IMR-90 (cell line): ENCODE measurements around the gene FOXI1. TPM values are rescaled to one million over a fixed set of nuclear protein-coding genes. Genes with fewer than 3 reads are reported as not detected.

Experiments
- ATAC-seq: fragments of 200-7000 bp; cut with Tn5 transposase; 2 replicates; pipeline ENCODE4 v1.9.1; 2020; ENCODE audit warnings: low read depth, mild to moderate bottlenecking, moderate library complexity
- BruUV-seq: library from RNA; stranded (reverse); fragments of 400-500 nt; replicated peaks from 2 replicates; lab custom pipeline; 2021; lab: Mats Ljungman, UMichigan
- CTCF ChIA-PET: fragments of 300-600 bp; formaldehyde crosslinking; extraction: SDS; loops from one replicate; lab custom pipeline; 2021; ENCODE audit warnings: antibody characterized with exemption; lab: Yijun Ruan, JAX
- POLR2A ChIA-PET: fragments of 300-600 bp; sonication (Branson Sonifier 250); formaldehyde crosslinking; loops from one replicate; lab custom pipeline; 2022; ENCODE audit warnings: antibody characterized with exemption; ENCODE audit not compliant: unreplicated experiment; lab: Charles Lee
- DNase-seq: peaks from one replicate; pipeline ENCODE4 v3.0.0; 2013
- H2AFZ ChIP-seq: replicated peaks from 2 replicates; pipeline ENCODE3; 2013; ENCODE audit warnings: low read length, mild to moderate bottlenecking; ENCODE audit not compliant: poor library complexity
- H2AK5ac ChIP-seq: 2 replicates; pipeline ENCODE4 v1.6.1; 2013; ENCODE audit warnings: low read depth, low read length, inconsistent platforms
- H2AK9ac ChIP-seq: replicated peaks from 2 replicates; pipeline ENCODE3; 2013; ENCODE audit warnings: mild to moderate bottlenecking, low read depth, low read length, moderate library complexity; ENCODE audit not compliant: poor library complexity
- H2BK120ac ChIP-seq: 2 replicates; pipeline ENCODE4 v1.6.1; 2013; ENCODE audit warnings: low read depth, low read length, inconsistent platforms
- H2BK15ac ChIP-seq: 3 replicates; pipeline ENCODE4 v1.6.1; 2013; ENCODE audit warnings: low read depth, low read length, inconsistent platforms
- H2BK20ac ChIP-seq: 2 replicates; pipeline ENCODE4 v1.6.1; 2013; ENCODE audit warnings: low read depth, mild to moderate bottlenecking, inconsistent platforms, low read length, moderate library complexity
- H2BK5ac ChIP-seq: 2 replicates; pipeline ENCODE4 v1.6.1; 2013; ENCODE audit warnings: mild to moderate bottlenecking, low read depth, low read length, inconsistent platforms; ENCODE audit not compliant: poor library complexity, severe bottlenecking
- H3K14ac ChIP-seq: replicated peaks from 2 replicates; pipeline ENCODE4 v1.6.1; 2013; ENCODE audit warnings: low read depth, low read length, inconsistent platforms
- H3K18ac ChIP-seq: 2 replicates; pipeline ENCODE4 v1.6.1; 2013; ENCODE audit warnings: low read depth, low read length, control low read depth
- H3K23ac ChIP-seq: 2 replicates; pipeline ENCODE4 v1.6.1; 2013; ENCODE audit warnings: low read depth, low read length, inconsistent platforms
- H3K27ac ChIP-seq: 2 replicates; pipeline ENCODE4 v1.5.1; 2013; ENCODE audit warnings: mild to moderate bottlenecking, control low read depth, low read length; ENCODE audit not compliant: insufficient read depth
- H3K27me3 ChIP-seq: 2 replicates; pipeline ENCODE4 v1.6.1; 2013; ENCODE audit warnings: low read length; ENCODE audit not compliant: control insufficient read depth, insufficient read depth
- H3K36me3 ChIP-seq: 2 replicates; pipeline ENCODE4 v1.6.1; 2013; ENCODE audit warnings: low read length, mixed read lengths; ENCODE audit not compliant: control insufficient read depth, insufficient read depth
- H3K4ac ChIP-seq: 2 replicates; pipeline ENCODE4 v1.6.1; 2013; ENCODE audit warnings: low read depth, low read length, inconsistent platforms
- H3K4me1 ChIP-seq: 2 replicates; pipeline ENCODE4 v1.6.1; 2013; ENCODE audit warnings: low read length, mixed read lengths; ENCODE audit not compliant: control insufficient read depth, insufficient read depth
- H3K4me2 ChIP-seq: 2 replicates; pipeline ENCODE4 v1.6.1; 2013; ENCODE audit warnings: low read depth, mild to moderate bottlenecking, control low read depth, low read length, moderate library complexity
- H3K4me3 ChIP-seq: 2 replicates; pipeline ENCODE4 v1.5.1; 2013; ENCODE audit warnings: low read depth, mild to moderate bottlenecking, control low read depth, low read length, moderate library complexity; ENCODE audit not compliant: insufficient read depth
- H3K56ac ChIP-seq: 2 replicates; pipeline ENCODE4 v1.6.1; 2013; ENCODE audit warnings: low read length, inconsistent platforms; ENCODE audit not compliant: insufficient read depth; ENCODE audit errors: extremely low read depth
- H3K79me1 ChIP-seq, 2 experiments: 2 replicates each; pipeline ENCODE4 v1.6.1; 2013; ENCODE audit warnings: low read length in 2 of 2, inconsistent platforms in 1 of 2, low read depth in 1 of 2
- H3K9ac ChIP-seq: 2 replicates; pipeline ENCODE4 v1.6.1; 2013; ENCODE audit warnings: low read depth, low read length, control low read depth
- H3K9me1 ChIP-seq: 2 replicates; pipeline ENCODE4 v1.6.1; 2013; ENCODE audit warnings: low read length, inconsistent platforms; ENCODE audit not compliant: insufficient read depth
- H3K9me3 ChIP-seq: 2 replicates; pipeline ENCODE4 v1.6.1; 2013; ENCODE audit warnings: low read length; ENCODE audit not compliant: control insufficient read depth, insufficient read depth
- H4K20me1 ChIP-seq: 2 replicates; pipeline ENCODE4 v1.6.1; 2013; ENCODE audit warnings: low read length, inconsistent platforms; ENCODE audit not compliant: insufficient read depth
- H4K5ac ChIP-seq: 2 replicates; pipeline ENCODE4 v1.6.1; 2013; ENCODE audit warnings: mild to moderate bottlenecking, low read depth, low read length, control low read depth
- H4K8ac ChIP-seq, 2 experiments: 2 replicates each; pipeline ENCODE4 v1.6.1; 2013; ENCODE audit warnings: low read depth in 2 of 2, low read length in 2 of 2, control low read depth in 1 of 2, inconsistent platforms in 1 of 2
- H4K91ac ChIP-seq: 2 replicates; pipeline ENCODE4 v1.6.1; 2013; ENCODE audit warnings: low read depth, low read length, inconsistent platforms; ENCODE audit not compliant: insufficient read depth
- BHLHE40 ChIP-seq: fragments of 150-350 bp; IDR thresholded peaks from 2 replicates; pipeline ENCODE4 v1.6.1; 2016; ENCODE audit warnings: mild to moderate bottlenecking, low read depth, low read length
- CEBPB ChIP-seq: IDR thresholded peaks from 2 replicates; pipeline ENCODE4 v1.6.1; 2012; ENCODE audit warnings: low read depth, low read length, improper control_type of control experiment
- CHD1 ChIP-seq: IDR thresholded peaks from 2 replicates; pipeline ENCODE4 v1.6.1; 2012; ENCODE audit warnings: low read depth, low read length, improper control_type of control experiment
- CTCF ChIP-seq: conservative IDR thresholded peaks from 2 replicates; pipeline ENCODE4 v1.5.1; 2012; ENCODE audit warnings: mild to moderate bottlenecking, low read depth, low read length, improper control_type of control experiment
- ELK1 ChIP-seq: fragments of 150-350 bp; IDR thresholded peaks from 2 replicates; pipeline ENCODE4 v1.6.1; 2016; ENCODE audit warnings: low read depth, mild to moderate bottlenecking, low read length, moderate library complexity, borderline replicate concordance
- FOS ChIP-seq: fragments of 150-350 bp; IDR thresholded peaks from 2 replicates; pipeline ENCODE4 v1.6.1; 2016; ENCODE audit warnings: low read depth, low read length
- MAFK ChIP-seq: IDR thresholded peaks from 2 replicates; pipeline ENCODE4 v1.6.1; 2012; ENCODE audit warnings: low read depth, low read length, improper control_type of control experiment
- MAZ ChIP-seq: IDR thresholded peaks from 2 replicates; pipeline ENCODE4 v1.6.1; 2012; ENCODE audit warnings: low read depth, mild to moderate bottlenecking, low read length, improper control_type of control experiment, moderate library complexity, borderline replicate concordance
- MXI1 ChIP-seq: IDR thresholded peaks from 2 replicates; pipeline ENCODE4 v1.6.1; 2012; ENCODE audit warnings: low read depth, mild to moderate bottlenecking, low read length, moderate library complexity, borderline replicate concordance
- NFE2L2 ChIP-seq: fragments of 150-350 bp; IDR thresholded peaks from 2 replicates; pipeline ENCODE4 v1.6.1; 2016; ENCODE audit warnings: low read depth, mild to moderate bottlenecking, low read length
- POLR2A ChIP-seq: IDR thresholded peaks from 2 replicates; pipeline ENCODE4 v1.6.1; 2012; ENCODE audit warnings: mild to moderate bottlenecking, low read depth, low read length
- RAD21 ChIP-seq: IDR thresholded peaks from 2 replicates; pipeline ENCODE4 v1.6.1; 2012; ENCODE audit warnings: low read length, improper control_type of control experiment
- RCOR1 ChIP-seq: IDR thresholded peaks from 2 replicates; pipeline ENCODE4 v1.6.1; 2012; ENCODE audit warnings: mild to moderate bottlenecking, low read length, improper control_type of control experiment; ENCODE audit not compliant: insufficient replicate concordance
- RFX5 ChIP-seq: IDR thresholded peaks from 2 replicates; pipeline ENCODE4 v1.8.0; 2012; ENCODE audit warnings: low read depth, mild to moderate bottlenecking, low read length, moderate library complexity
- SMC3 ChIP-seq: fragments of 150-350 bp; IDR thresholded peaks from 2 replicates; pipeline ENCODE4 v1.6.1; 2016; ENCODE audit warnings: low read depth, mild to moderate bottlenecking, antibody characterized with exemption, low read length, moderate library complexity
- WGBS, 2 experiments: methylation state at CpG; one replicate each; pipeline versions ENCODE4 v1.1.5 to v1.1.7; 2013; ENCODE audit warnings: missing lambda C conversion rate in 2 of 2; ENCODE audit not compliant: insufficient read length in 1 of 2; ENCODE audit errors: extremely low coverage in 2 of 2; 5-methylcytosine and 5-hydroxymethylcytosine counted together
- dilution Hi-C: fragments of 300-500 bp; cut with HindIII; formaldehyde crosslinking; loops from one replicate; pipeline ENCODE4 v1.14.3; 2018; ENCODE audit warnings: low sequenced_read_pairs; ENCODE audit not compliant: unreplicated experiment
- in situ Hi-C: fragments of 300-500 bp; cut with MboI; formaldehyde crosslinking; loops from 3 replicates; pipeline ENCODE4 v1.14.3; 2019; ENCODE audit warnings: low sequenced_read_pairs, inconsistent platforms, mixed read lengths
- intact Hi-C: fragments of 100-400 bp; cut with micrococcal nuclease; formaldehyde crosslinking; loops from 2 replicates; pipeline ENCODE4 v1.10.0; 2022
- polyA plus RNA-seq, 3 experiments: library from polyadenylated mRNA; depleted of rRNA; stranded (reverse); fragments of >200 nt; gene quantifications; 2 replicates each; pipeline ENCODE4 v1.2.3, GENCODE V29; 2012; ENCODE audit warnings: low replicate concordance in 1 of 3
- total RNA-seq: library from RNA; depleted of rRNA; stranded (reverse); fragments of >200 nt; gene quantifications from 2 replicates; pipeline ENCODE4 v1.2.3, GENCODE V29; 2012
- TF ChIP-seq, protein P1 (sequence below): fragments of 150-350 bp; IDR thresholded peaks from 2 replicates; pipeline ENCODE4 v1.6.1; 2017; ENCODE audit warnings: mild to moderate bottlenecking, antibody characterized with exemption, low read length, low read depth

The FOXI1 gene
- total and polyA plus RNA-seq, 2 of the 4 experiments (the other 2 are of a cell fraction): not detected

GRCh38 chr5:170141636-170142035 lies 35.9 kb downstream of the FOXI1 start:
- Histone ChIP-seq H3K36me3 (no peaks in the 10 kb centered on the region), H4K91ac (no peak overlapping the region), H3K4ac (no peak overlapping the region), H2BK15ac (no peak overlapping the region), H3K9me3 (no peaks in the 10 kb centered on the region), H4K5ac (no peak overlapping the region), H4K8ac (no peak overlapping the region), H3K27ac (no peak overlapping the region), H3K4me1 (no peaks in the 10 kb centered on the region), H2AK9ac (no peak overlapping the region), H2BK5ac (no peak overlapping the region), H3K23ac (no peak overlapping the region), H3K9me1 (no peaks in the 10 kb centered on the region), H3K14ac (no peak overlapping the region), H2AFZ (no peak overlapping the region), H3K56ac (no peak overlapping the region), H3K79me1 (no peaks in the 10 kb centered on the region), H3K18ac (no peak overlapping the region), H3K9ac (no peak overlapping the region), H2BK20ac (no peak overlapping the region), H3K4me2 (no peak overlapping the region), H2BK120ac (no peak overlapping the region), H4K20me1 (no peaks in the 10 kb centered on the region), H3K4me3 (no peak overlapping the region), H3K27me3 (no peaks in the 10 kb centered on the region), H2AK5ac (no peak overlapping the region)
- DNase-seq: no peak
- intact Hi-C loops (no loop called here), in situ Hi-C loops (no loop called here), dilution Hi-C loops (no loop called here)
- no TSS peak for BruUV-seq
- no CpG with 5 or more reads among the region's 14 CpGs for WGBS, 2 experiments
- ChIA-PET CTCF (no interaction called here), POLR2A (no interaction called here)
- ATAC-seq: no peak
- TF ChIP-seq NFE2L2: no peak
- TF ChIP-seq FOS: no peak
- TF ChIP-seq RAD21: no peak
- no peak for TF ChIP-seq POLR2A
- no peak for TF ChIP-seq CTCF
- TF ChIP-seq, protein P1, sequence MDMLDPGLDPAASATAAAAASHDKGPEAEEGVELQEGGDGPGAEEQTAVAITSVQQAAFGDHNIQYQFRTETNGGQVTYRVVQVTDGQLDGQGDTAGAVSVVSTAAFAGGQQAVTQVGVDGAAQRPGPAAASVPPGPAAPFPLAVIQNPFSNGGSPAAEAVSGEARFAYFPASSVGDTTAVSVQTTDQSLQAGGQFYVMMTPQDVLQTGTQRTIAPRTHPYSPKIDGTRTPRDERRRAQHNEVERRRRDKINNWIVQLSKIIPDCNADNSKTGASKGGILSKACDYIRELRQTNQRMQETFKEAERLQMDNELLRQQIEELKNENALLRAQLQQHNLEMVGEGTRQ: no peak
- TF ChIP-seq RFX5: no peak
- TF ChIP-seq SMC3: no peak
- TF ChIP-seq MXI1: no peak
- TF ChIP-seq CHD1: no peak
- no peak for TF ChIP-seq MAZ
- TF ChIP-seq MAFK: no peak
- no peak for TF ChIP-seq RCOR1
- no peak for TF ChIP-seq BHLHE40
- TF ChIP-seq ELK1: no peak
- TF ChIP-seq CEBPB: no peak
